GM19397 (cell line): ENCODE measurements around the gene HNRNPDL.
"Not testable (repeated sequence)": the region's sequence is repeated elsewhere in the genome, so short reads cannot be mapped to it uniquely, and the experiment has no call there.

ENCODE experiments used
- ATAC-seq: cut with Tn5 transposase; IDR thresholded peaks from one replicate; pipeline ENCODE4 v1.9.1; 2021; ENCODE audit warnings: mild to moderate bottlenecking, moderate library complexity; ENCODE audit not compliant: unreplicated experiment

The HNRNPDL gene

DNA sequence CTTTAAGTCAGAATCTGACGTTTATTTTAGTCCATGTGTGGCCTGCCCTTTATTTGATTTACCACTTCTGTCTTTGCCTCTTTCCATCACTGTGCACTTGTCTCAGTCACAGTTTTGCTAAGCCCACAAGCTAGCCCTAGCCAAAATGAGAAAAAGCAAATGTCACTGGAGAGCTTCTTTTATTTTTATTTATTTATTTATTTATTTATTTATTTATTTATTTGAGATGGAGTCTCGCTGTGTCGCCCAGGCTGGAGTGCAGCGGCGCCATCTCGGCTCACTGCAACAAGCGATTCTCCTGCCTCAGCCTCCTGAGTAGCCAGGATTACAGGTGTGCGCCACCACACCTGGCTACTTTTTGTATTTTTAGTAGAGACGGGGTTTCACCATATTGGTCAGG is 40.2 kb downstream of the HNRNPDL start:
- ATAC-seq, result not testable (repeated sequence)

DNA sequence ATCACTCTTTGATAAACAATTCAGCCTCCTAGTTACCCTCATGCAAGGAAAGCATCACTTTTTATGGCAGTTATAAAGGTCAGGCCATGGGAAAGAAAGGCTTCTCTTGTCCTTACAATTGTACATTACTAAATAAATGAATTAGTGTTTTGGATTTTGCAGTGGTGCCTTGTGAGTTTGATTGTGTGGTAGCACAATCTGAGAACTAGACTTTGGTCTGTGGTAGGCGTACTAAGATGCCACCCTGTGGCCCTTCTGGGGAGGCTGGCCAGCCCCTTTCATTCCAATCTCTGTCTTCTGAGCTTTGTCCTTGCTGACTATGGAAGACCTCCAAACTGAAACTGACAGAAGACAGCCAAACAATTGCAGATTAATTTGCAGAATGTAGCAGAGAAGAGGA is 41.9 kb downstream of the HNRNPDL start:
- ATAC-seq, result no peak

DNA sequence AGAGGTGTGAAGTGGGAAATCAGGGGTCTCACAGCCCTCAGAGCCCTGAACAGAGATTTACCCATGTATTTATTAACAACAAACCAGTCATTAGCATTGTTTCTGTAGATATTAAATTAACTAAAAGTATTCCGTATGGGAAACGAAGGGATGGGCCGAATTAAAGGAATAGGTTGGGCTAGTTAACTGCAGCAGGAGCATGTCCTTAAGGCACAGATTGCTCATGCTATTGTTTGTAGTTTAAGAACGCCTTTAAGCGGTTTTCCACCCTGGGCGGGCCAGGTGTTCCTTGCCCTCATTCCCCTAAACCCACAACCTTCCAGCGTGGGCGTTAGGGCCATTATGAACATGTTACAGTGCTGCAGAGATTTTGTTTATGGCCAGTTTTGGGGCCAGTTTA is 44.0 kb downstream of the HNRNPDL start:
- ATAC-seq, result not testable (repeated sequence)

DNA sequence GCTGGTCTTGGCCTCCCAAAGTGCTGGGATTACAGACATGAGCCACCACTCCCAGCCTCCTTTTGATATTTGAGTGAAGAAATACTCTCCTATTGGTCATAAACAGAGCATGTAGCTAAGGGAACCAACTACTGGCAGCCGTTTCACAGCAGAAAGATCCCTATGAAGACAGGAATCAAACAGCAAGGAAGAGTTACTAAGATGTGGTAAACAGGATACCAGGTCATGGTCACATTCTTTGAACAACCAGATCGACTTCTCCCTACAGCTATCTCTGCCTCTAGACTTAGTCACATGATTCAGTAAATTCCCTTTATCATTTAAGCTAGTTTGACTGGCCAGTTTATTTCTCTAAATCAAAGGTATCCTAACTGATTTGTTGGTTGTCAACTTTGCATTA is 47.5 kb downstream of the HNRNPDL start:
- ATAC-seq, result no peak

DNA sequence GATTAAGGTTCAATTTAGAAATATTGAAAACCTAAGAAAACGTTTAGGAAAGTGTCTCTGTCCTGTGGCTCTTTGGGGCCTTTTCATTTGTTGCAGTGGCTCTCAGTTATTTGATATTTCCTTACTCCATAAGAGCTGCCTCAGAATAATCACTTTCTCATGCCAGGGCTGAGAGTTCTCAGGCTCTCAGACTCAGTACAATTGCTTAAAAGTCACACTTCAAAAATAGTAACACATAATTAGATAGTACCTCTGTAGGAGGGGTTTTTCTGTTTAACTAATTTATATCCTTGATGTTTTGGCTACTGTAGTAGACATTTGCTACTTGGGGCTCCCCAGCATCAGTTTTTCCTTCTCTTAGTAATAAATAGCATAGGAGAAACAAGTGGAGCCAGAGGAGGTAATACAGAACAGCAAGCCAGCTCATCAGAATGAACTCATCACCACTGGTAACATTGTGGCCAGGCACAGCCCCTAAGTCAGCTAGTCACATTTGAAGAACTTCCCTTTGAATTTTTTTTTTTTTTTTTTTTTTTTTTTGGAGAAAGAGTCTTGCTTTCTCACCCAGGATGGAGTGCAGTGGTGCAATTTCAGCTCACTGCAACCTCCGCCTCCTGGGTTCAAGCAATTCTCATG is 48.5 kb downstream of the HNRNPDL start:
- ATAC-seq, result no peak

DNA sequence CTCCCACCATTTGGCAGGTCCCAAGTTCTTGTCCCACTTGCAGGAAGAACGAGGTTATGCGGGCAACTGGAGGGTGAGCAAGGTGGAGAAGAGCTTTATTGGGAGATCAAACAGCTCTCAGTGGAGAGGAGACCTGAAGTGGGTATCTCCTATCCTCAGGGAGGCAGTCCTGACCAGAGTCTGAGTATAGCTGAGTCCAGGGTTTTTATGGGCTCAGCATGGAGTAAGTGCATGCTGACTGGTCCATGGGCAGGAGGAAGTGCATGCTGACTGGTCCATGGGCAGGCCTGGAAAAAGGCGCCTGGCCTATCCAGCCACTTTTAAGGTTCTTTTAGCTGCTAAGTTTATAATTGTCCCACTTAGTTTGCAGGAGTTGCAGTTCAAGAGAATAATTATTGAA is 49.0 kb downstream of the HNRNPDL start:
- no peak for ATAC-seq

GRCh38 chr4:82380831-82381230 is 49.4 kb downstream of the HNRNPDL start:
- ATAC-seq, result no peak

DNA sequence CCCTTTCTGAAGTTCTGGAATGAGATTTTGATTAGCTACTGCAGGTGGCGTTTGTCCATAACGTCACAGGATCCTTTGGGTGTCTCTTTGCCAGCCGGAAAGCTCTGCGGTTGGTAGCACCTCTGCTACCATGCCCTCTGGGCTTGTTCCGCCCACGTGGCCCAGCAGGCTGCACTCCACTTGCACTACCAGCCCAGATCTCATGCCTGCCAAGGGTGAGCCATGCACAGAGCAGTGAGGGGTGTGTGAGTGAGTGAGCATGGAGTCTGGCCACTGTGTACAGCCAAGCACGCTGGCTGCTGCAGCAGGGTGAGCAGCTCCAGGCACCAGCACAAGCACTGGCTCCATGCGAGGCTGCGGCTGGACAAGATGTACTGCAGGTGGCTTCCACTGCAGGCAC is 49.9 kb downstream of the HNRNPDL start:
- no peak for ATAC-seq

DNA sequence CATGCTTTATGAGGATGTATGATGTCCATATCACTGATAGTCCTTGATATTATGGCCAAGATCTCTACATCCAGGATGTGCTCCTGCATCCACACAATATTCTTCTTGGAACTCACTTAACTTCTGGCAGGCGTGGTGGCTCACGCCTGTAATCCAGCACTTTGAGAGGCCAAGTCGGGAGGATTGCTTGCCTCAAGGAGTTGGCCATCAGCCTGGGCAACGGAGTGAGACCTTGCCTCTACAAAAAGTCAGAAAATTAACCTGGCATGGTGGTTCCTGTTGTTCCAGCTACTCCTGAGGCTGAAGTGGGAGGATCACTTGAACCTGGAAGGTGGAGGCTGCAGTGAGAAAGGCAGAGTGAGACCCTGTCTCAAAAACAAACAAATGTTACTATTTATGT is 54.2 kb downstream of the HNRNPDL start:
- no peak for ATAC-seq

GRCh38 chr4:82373816-82374625 is 56.2 kb downstream of the HNRNPDL start, which contains the start of gene HNRNPD:
HNRNPD (minus strand) TSS chr4:82373991; CDS start chr4:82373678, 313 bp downstream.
- ATAC-seq, result peak; percentile 94

- peak; percentile 30 for ATAC-seq
These were observed 56.8 kb downstream of the HNRNPDL start for GRCh38 chr4:82373486-82373815.
